WTC11 (cell line): ENCODE measurements around the gene RAB5IF. TPM values are rescaled to one million over a fixed set of nuclear protein-coding genes. Genes with fewer than 3 reads are reported as not detected.

Source experiments
- ATAC-seq: fragments of 200-7000 bp; cut with Tn5 transposase; 2 replicates; pipeline ENCODE4 v1.10.0; 2021; ENCODE audit warnings: mild to moderate bottlenecking, moderate library complexity
- CTCF ChIA-PET: fragments of 300-600 bp; sonication (Branson Sonifier 250); formaldehyde crosslinking; loops from one replicate; lab custom pipeline; 2021; ENCODE audit warnings: antibody characterized with exemption; lab: Charles Lee
- POLR2A ChIA-PET: fragments of 350-600 bp; sonication (Branson Sonifier 250); formaldehyde crosslinking; loops from one replicate; lab custom pipeline; 2021; ENCODE audit warnings: antibody characterized with exemption; lab: Charles Lee
- DNase-seq: peaks from one replicate; pipeline ENCODE4 v3.0.0; 2021; ENCODE audit warnings: low spot score
- H3K27ac Mint-ChIP-seq: 2 replicates; pipeline ENCODE4 v1.8.0; 2021; ENCODE audit warnings: mixed read lengths
- H3K27me3 Mint-ChIP-seq: 2 replicates; pipeline ENCODE4 v1.8.0; 2021; ENCODE audit warnings: low read depth, mild to moderate bottlenecking, moderate library complexity, mixed read lengths
- H3K36me3 Mint-ChIP-seq: 2 replicates; pipeline ENCODE4 v1.8.0; 2021; ENCODE audit warnings: mixed read lengths
- H3K4me1 Mint-ChIP-seq: 2 replicates; pipeline ENCODE4 v1.8.0; 2022; ENCODE audit warnings: mixed read lengths
- H3K4me3 Mint-ChIP-seq: 2 replicates; pipeline ENCODE4 v1.8.0; 2021; ENCODE audit warnings: mild to moderate bottlenecking, moderate library complexity, mixed read lengths
- H3K9me3 Mint-ChIP-seq: 2 replicates; pipeline ENCODE4 v1.8.0; 2021; ENCODE audit warnings: mixed read lengths
- CBFB ChIP-seq: sonication (generic); formaldehyde crosslinking; IDR thresholded peaks from 2 replicates; pipeline ENCODE4 v1.8.1; 2022; ENCODE audit warnings: mild to moderate bottlenecking, low read depth, missing genetic modification reagents
- EMX1 ChIP-seq: fragments of 250-450 bp; sonication (Bioruptor Pico); IDR thresholded peaks from 2 replicates; pipeline ENCODE4 v1.8.0; 2021; ENCODE audit warnings: mild to moderate bottlenecking
- HMGA2 ChIP-seq: fragments of 250-450 bp; sonication (Bioruptor Pico); IDR thresholded peaks from 2 replicates; pipeline ENCODE4 v1.4.0; 2021; ENCODE audit warnings: mild to moderate bottlenecking, moderate library complexity
- NR2C2 ChIP-seq: sonication (generic); formaldehyde crosslinking; IDR thresholded peaks from 2 replicates; pipeline ENCODE4 v1.8.0; 2022; ENCODE audit warnings: mild to moderate bottlenecking, missing genetic modification reagents
- NR3C1 ChIP-seq: sonication (generic); formaldehyde crosslinking; conservative IDR thresholded peaks from 2 replicates; pipeline ENCODE4 v1.8.1; 2023; ENCODE audit warnings: low read depth, mild to moderate bottlenecking, missing genetic modification reagents
- STAT6 ChIP-seq: sonication (generic); formaldehyde crosslinking; conservative IDR thresholded peaks from 2 replicates; pipeline ENCODE4 v1.8.1; 2023; ENCODE audit warnings: mild to moderate bottlenecking, low read depth, missing genetic modification reagents, moderate library complexity
- TCF7 ChIP-seq: sonication (generic); formaldehyde crosslinking; IDR thresholded peaks from 2 replicates; pipeline ENCODE4 v1.8.0; 2022; ENCODE audit warnings: mild to moderate bottlenecking, low read depth, missing genetic modification reagents, moderate library complexity
- TEAD4 ChIP-seq: sonication (generic); formaldehyde crosslinking; IDR thresholded peaks from 2 replicates; pipeline ENCODE4 v1.8.0; 2022; ENCODE audit warnings: mild to moderate bottlenecking, missing genetic modification reagents
- ZMAT4 ChIP-seq: fragments of 250-450 bp; sonication (Bioruptor Pico); IDR thresholded peaks from 2 replicates; pipeline ENCODE4 v1.9.0; 2021; ENCODE audit warnings: mild to moderate bottlenecking
- ZNF219 ChIP-seq: sonication (generic); formaldehyde crosslinking; IDR thresholded peaks from 2 replicates; pipeline ENCODE4 v1.8.0; 2023; ENCODE audit warnings: missing genetic modification reagents, mild to moderate bottlenecking, borderline replicate concordance
- ZNF317 ChIP-seq: sonication (generic); formaldehyde crosslinking; IDR thresholded peaks from 2 replicates; pipeline ENCODE4 v1.8.1; 2023; ENCODE audit warnings: low read depth, mild to moderate bottlenecking, moderate library complexity, missing genetic modification reagents, borderline replicate concordance
- ZNF396 ChIP-seq: fragments of 250-450 bp; sonication (Bioruptor Pico); IDR thresholded peaks from 2 replicates; pipeline ENCODE4 v1.8.0; 2021; ENCODE audit warnings: mild to moderate bottlenecking, moderate library complexity, borderline replicate concordance
- ZNF416 ChIP-seq: fragments of 250-450 bp; sonication (Bioruptor Pico); IDR thresholded peaks from 2 replicates; pipeline ENCODE4 v1.9.0; 2021; ENCODE audit warnings: mild to moderate bottlenecking, inconsistent platforms
- ZNF425 ChIP-seq: fragments of 250-450 bp; sonication (Bioruptor Pico); conservative IDR thresholded peaks from 2 replicates; pipeline ENCODE4 v1.9.0; 2021; ENCODE audit warnings: mild to moderate bottlenecking
- ZNF512 ChIP-seq: sonication (generic); formaldehyde crosslinking; IDR thresholded peaks from 2 replicates; pipeline ENCODE4 v1.8.1; 2022; ENCODE audit warnings: missing genetic modification reagents, borderline replicate concordance
- total RNA-seq: library from RNA; stranded (reverse); gene quantifications from 3 replicates; pipeline ENCODE4 v1.2.3, GENCODE V29; 2021

The RAB5IF gene
- total RNA-seq, 1 experiment from 2014 or later, result 88.4 TPM

GRCh38 chr20:36644706-36645095, 39.1 kb downstream of the RAB5IF start:
- POLR2A ChIA-PET, result interaction anchor here (1.8 kb wide), 1 partner anchor 39 kb away, joined by 5 read pairs; the partner anchor contains the start of gene RAB5IF
- H3K9me3 Mint-ChIP-seq, result no peaks in the 10 kb centered on the region
- no peak for TF ChIP-seq ZNF416 (CRISPR knock-in tag)
- TF ChIP-seq ZNF219 (CRISPR knock-in tag), result no peak
- no peak for TF ChIP-seq NR3C1 (CRISPR knock-in tag)
- no peak for TF ChIP-seq ZNF396 (CRISPR knock-in tag)
- TF ChIP-seq ZMAT4 (CRISPR knock-in tag), result no peak
- no peak for TF ChIP-seq TEAD4
- TF ChIP-seq ZNF317 (CRISPR knock-in tag), result no peak
- no peak for TF ChIP-seq ZNF425 (CRISPR knock-in tag)
- TF ChIP-seq EMX1 (CRISPR knock-in tag), result no peak
- no peak for TF ChIP-seq ZNF512 (CRISPR knock-in tag)
- DNase-seq (no peak), ATAC-seq (no peak)
- H3K27me3 Mint-ChIP-seq, result peaks cover 2% of the 10 kb centered on the region
- no peak overlapping the region for H3K27ac Mint-ChIP-seq
- H3K4me3 Mint-ChIP-seq, result no peak overlapping the region
- peaks cover 28% of the 10 kb centered on the region for H3K4me1 Mint-ChIP-seq
- H3K36me3 Mint-ChIP-seq, result no peaks in the 10 kb centered on the region
- CTCF ChIA-PET, result interaction anchor here (0.6 to 1.8 kb wide), 4 partner anchors 12 to 84 kb away, joined by 3 to 5 read pairs (median 3); no protein-coding TSS in a partner anchor

- CTCF ChIA-PET, result interaction anchor here (0.6 to 1.8 kb wide), 4 partner anchors 11 to 163 kb away, joined by 3 to 7 read pairs (median 4); partner anchors contain the start of gene DSN1
- Mint-ChIP-seq H3K36me3 (no peaks in the 10 kb centered on the region), H3K4me3 (no peak overlapping the region), H3K4me1 (peaks cover 28% of the 10 kb centered on the region), H3K9me3 (no peaks in the 10 kb centered on the region), H3K27ac (no peak overlapping the region), H3K27me3 (peaks cover 2% of the 10 kb centered on the region)
- DNase-seq (no peak), ATAC-seq (no peak)
- TF ChIP-seq STAT6 (CRISPR knock-in tag), result no peak
- TF ChIP-seq NR2C2 (CRISPR knock-in tag), result no peak
- TF ChIP-seq TCF7 (CRISPR knock-in tag), result no peak
- no peak for TF ChIP-seq CBFB
- TF ChIP-seq NR3C1 (CRISPR knock-in tag), result no peak
- TF ChIP-seq ZNF512 (CRISPR knock-in tag), result no peak
- TF ChIP-seq HMGA2, result no peak
- POLR2A ChIA-PET, result interaction anchor here (0.6 kb wide), 1 partner anchor 33 kb away, joined by 3 read pairs; no protein-coding TSS in a partner anchor
These were observed 39.8 kb downstream of the RAB5IF start for GRCh38 chr20:36645353-36645752.
